ENCODE measurements around the gene MPIG6B.
A peak's percentile ranks its signal among the peaks of the same experiment; 100 is the strongest.

MPIG6B gene

GRCh38 chr6:31689249-31690110 is 33.7 kb upstream of the MPIG6B start:
- TF ChIP-seq TAF1 (IDR thresholded peaks at IDR 0.05; ENCODE audit: borderline replicate concordance, low read depth, low read length) = no peak
- no peak for TF ChIP-seq POLR2A (IDR thresholded peaks at IDR 0.05; ENCODE audit: low read depth, low read length)
- no peak for TF ChIP-seq POLR2AphosphoS5 (IDR thresholded peaks at IDR 0.05; ENCODE audit: low read depth, low read length)
- DNase-seq (ENCODE audit: insufficient read length) (no peak), FAIRE-seq (no peak)

GRCh38 chr6:31690231-31691077 is 32.7 kb upstream of the MPIG6B start:
- FAIRE-seq (no peak), DNase-seq (ENCODE audit: insufficient read length) (no peak)
- TF ChIP-seq POLR2AphosphoS5 (IDR thresholded peaks at IDR 0.05; ENCODE audit: low read depth, low read length) = no peak

GRCh38 chr6:31691078-31691463 is 32.1 kb upstream of the MPIG6B start:
- DNase-seq (ENCODE audit: insufficient read length) = no peak
- no peak for TF ChIP-seq TAF1 (IDR thresholded peaks at IDR 0.05; ENCODE audit: borderline replicate concordance, low read depth, low read length)
- no peak for TF ChIP-seq POLR2AphosphoS5 (IDR thresholded peaks at IDR 0.05; ENCODE audit: low read depth, low read length)
- TF ChIP-seq POLR2A (IDR thresholded peaks at IDR 0.05; ENCODE audit: low read depth, low read length) = no peak
- FAIRE-seq = no peak

- TF ChIP-seq TAF1 (IDR thresholded peaks at IDR 0.05; ENCODE audit: borderline replicate concordance, low read depth, low read length) (no peak), POLR2A (IDR thresholded peaks at IDR 0.05; ENCODE audit: low read depth, low read length) (no peak), POLR2AphosphoS5 (IDR thresholded peaks at IDR 0.05; ENCODE audit: low read depth, low read length) (no peak)
- DNase-seq (ENCODE audit: insufficient read length) (no peak), FAIRE-seq (no peak)
These were observed 31.5 kb upstream of the MPIG6B start for GRCh38 chr6:31691564-31692108.

GRCh38 chr6:31692353-31692752 is 30.8 kb upstream of the MPIG6B start:
- TF ChIP-seq POLR2AphosphoS5 (IDR thresholded peaks at IDR 0.05; ENCODE audit: low read depth, low read length) = no peak
- no peak for FAIRE-seq

GRCh38 chr6:31692886-31693285 is 30.3 kb upstream of the MPIG6B start:
- no peak for TF ChIP-seq POLR2AphosphoS5 (IDR thresholded peaks at IDR 0.05; ENCODE audit: low read depth, low read length)
- TF ChIP-seq POLR2A (IDR thresholded peaks at IDR 0.05; ENCODE audit: low read depth, low read length) = no peak
- no peak for TF ChIP-seq TAF1 (IDR thresholded peaks at IDR 0.05; ENCODE audit: borderline replicate concordance, low read depth, low read length)
- no peak for FAIRE-seq
- DNase-seq (ENCODE audit: insufficient read length) = no peak

More at GRCh38 chr6:31692353-31692752, 30.8 kb upstream of the MPIG6B start:
- no peak for DNase-seq (ENCODE audit: insufficient read length)

- DNase-seq (ENCODE audit: insufficient read length) (no peak), FAIRE-seq (no peak)
- TF ChIP-seq POLR2A (IDR thresholded peaks at IDR 0.05; ENCODE audit: low read depth, low read length) = no peak
- TF ChIP-seq TAF1 (IDR thresholded peaks at IDR 0.05; ENCODE audit: borderline replicate concordance, low read depth, low read length) = no peak
- TF ChIP-seq POLR2AphosphoS5 (IDR thresholded peaks at IDR 0.05; ENCODE audit: low read depth, low read length) = no peak
These were observed 29.6 kb upstream of the MPIG6B start for GRCh38 chr6:31693535-31693934.

GRCh38 chr6:31697555-31697954 is 25.6 kb upstream of the MPIG6B start:
- FAIRE-seq (peak; percentile 42), DNase-seq (ENCODE audit: insufficient read length) (no peak)
- TF ChIP-seq POLR2A (IDR thresholded peaks at IDR 0.05; ENCODE audit: low read depth, low read length) (no peak), TAF1 (IDR thresholded peaks at IDR 0.05; ENCODE audit: borderline replicate concordance, low read depth, low read length) (no peak), POLR2AphosphoS5 (IDR thresholded peaks at IDR 0.05; ENCODE audit: low read depth, low read length) (no peak)

- no peak for TF ChIP-seq TAF1 (IDR thresholded peaks at IDR 0.05; ENCODE audit: borderline replicate concordance, low read depth, low read length)
- no peak for TF ChIP-seq POLR2A (IDR thresholded peaks at IDR 0.05; ENCODE audit: low read depth, low read length)
- TF ChIP-seq POLR2AphosphoS5 (IDR thresholded peaks at IDR 0.05; ENCODE audit: low read depth, low read length) = no peak
- DNase-seq (ENCODE audit: insufficient read length) = no peak
- no peak for FAIRE-seq
These were observed 22.3 kb upstream of the MPIG6B start for GRCh38 chr6:31700740-31701401.

GRCh38 chr6:31701666-31702404 is 21.3 kb upstream of the MPIG6B start:
- no peak for DNase-seq (ENCODE audit: insufficient read length)
- TF ChIP-seq POLR2AphosphoS5 (IDR thresholded peaks at IDR 0.05; ENCODE audit: low read depth, low read length) = no peak
- TF ChIP-seq POLR2A (IDR thresholded peaks at IDR 0.05; ENCODE audit: low read depth, low read length) = no peak
- no peak for TF ChIP-seq TAF1 (IDR thresholded peaks at IDR 0.05; ENCODE audit: borderline replicate concordance, low read depth, low read length)
- no peak for FAIRE-seq

- FAIRE-seq (no peak), DNase-seq (ENCODE audit: insufficient read length) (no peak)
- TF ChIP-seq POLR2AphosphoS5 (IDR thresholded peaks at IDR 0.05; ENCODE audit: low read depth, low read length) (no peak), POLR2A (IDR thresholded peaks at IDR 0.05; ENCODE audit: low read depth, low read length) (no peak), TAF1 (IDR thresholded peaks at IDR 0.05; ENCODE audit: borderline replicate concordance, low read depth, low read length) (no peak)
These were observed 20.8 kb upstream of the MPIG6B start for GRCh38 chr6:31702405-31702818.

Measured in GM12892 (cell line).